H7 (cell line): ENCODE measurements around the gene RNF4. TPM values are rescaled to one million over a fixed set of nuclear protein-coding genes. Genes with fewer than 3 reads are reported as not detected.
"Not testable (repeated sequence)": the region's sequence is repeated elsewhere in the genome, so short reads cannot be mapped to it uniquely, and the experiment has no call there.

Source experiments
- DNase-seq: peaks from one replicate; pipeline ENCODE4 v3.0.0; 2012
- H3K27me3 ChIP-seq: 2 replicates; pipeline ENCODE4 v1.6.0; 2011; ENCODE audit warnings: mild to moderate bottlenecking, low read length; ENCODE audit not compliant: control insufficient read depth, insufficient read depth
- H3K36me3 ChIP-seq: replicated peaks from 2 replicates; pipeline ENCODE4 v1.5.1; 2011; ENCODE audit warnings: low read length; ENCODE audit not compliant: control insufficient read depth, insufficient read depth
- H3K4me3 ChIP-seq: 2 replicates; pipeline ENCODE4 v1.5.1; 2011; ENCODE audit warnings: low read depth, mild to moderate bottlenecking, control low read depth, low read length, moderate library complexity; ENCODE audit not compliant: insufficient read depth
- total RNA-seq: library from RNA; depleted of rRNA; stranded (reverse); fragments of >200 nt; shearing (Covaris generic); gene quantifications from 2 replicates; pipeline ENCODE4 v1.2.3, GENCODE V29; 2014; rRNA removed

Gene RNF4, protein sequence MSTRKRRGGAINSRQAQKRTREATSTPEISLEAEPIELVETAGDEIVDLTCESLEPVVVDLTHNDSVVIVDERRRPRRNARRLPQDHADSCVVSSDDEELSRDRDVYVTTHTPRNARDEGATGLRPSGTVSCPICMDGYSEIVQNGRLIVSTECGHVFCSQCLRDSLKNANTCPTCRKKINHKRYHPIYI
- total RNA-seq = 79.6 and 82.8 TPM in 2 replicates

DNA sequence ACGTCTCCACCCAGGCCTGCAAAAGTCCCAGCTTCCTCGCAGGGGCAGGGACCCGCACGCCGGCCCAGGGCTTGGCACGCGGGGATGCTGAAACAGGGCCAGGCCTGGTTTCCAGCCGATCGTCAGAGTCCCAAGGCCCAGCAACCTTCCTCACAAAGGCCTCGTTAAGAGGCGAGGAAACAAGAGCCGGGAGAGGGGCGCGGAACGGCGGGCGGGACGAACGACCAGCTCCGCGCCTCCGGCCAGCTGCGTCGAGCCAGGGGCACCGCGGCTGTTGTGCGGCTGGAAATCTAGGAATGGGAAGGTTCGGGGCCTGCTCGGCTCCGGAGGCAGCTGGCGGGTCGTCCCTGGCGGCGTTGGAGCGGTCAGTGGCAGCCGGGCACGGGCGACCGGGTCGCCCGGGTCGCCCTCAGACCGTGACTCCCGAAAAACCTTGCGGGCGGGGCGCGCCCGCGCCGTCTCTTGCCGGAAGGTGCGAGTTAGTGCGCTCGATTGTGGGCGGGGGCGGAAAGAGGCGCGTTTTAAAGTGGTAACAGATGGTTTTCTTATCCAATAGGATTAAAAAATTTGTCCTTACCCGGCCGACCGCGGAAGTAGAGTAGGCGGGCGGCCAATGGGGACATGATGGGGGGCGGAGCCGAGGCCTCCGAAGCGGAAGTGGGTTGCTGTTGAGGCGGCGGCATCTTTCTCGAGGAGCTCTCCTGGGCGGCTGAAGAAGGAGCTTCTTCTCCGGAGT lies at the start of gene RNF4:
Gene RNF4 (plus strand): TSS at position 651 of the 736 bp plus-strand sequence. CDS start 21,388 bp downstream, outside the sequence.
- peak; percentile 99 for DNase-seq
- peaks cover 13% of the 10 kb centered on the region for H3K36me3 ChIP-seq
- peak within 1 kb of the TSS; percentile 100 for H3K4me3 ChIP-seq
- H3K27me3 ChIP-seq = peaks cover 1% of the 10 kb centered on the region

DNA sequence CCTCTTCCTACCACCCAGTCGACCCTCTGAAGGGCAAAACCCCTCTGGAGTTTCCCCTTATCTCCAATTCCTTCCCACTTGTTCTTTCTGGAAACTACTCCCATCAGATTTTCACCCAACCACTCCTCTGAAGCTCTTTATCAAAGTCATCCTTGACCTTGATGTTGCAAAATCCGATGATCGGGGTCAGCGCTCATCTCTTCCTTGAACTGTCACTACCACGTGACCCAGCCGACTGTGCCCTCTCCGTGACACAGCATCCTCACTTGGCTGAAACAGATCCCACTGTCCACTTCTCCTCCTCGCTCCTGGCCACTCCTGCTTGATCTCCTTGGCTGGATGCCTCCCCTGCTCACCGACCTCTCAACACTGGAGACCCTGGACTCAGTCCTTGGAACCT lies 49.1 kb upstream of the RNF4 start:
- H3K27me3 ChIP-seq = peaks cover 56% of the 10 kb centered on the region
- DNase-seq = no peak
- no peak overlapping the region for H3K4me3 ChIP-seq
- H3K36me3 ChIP-seq = no peaks in the 10 kb centered on the region

DNA sequence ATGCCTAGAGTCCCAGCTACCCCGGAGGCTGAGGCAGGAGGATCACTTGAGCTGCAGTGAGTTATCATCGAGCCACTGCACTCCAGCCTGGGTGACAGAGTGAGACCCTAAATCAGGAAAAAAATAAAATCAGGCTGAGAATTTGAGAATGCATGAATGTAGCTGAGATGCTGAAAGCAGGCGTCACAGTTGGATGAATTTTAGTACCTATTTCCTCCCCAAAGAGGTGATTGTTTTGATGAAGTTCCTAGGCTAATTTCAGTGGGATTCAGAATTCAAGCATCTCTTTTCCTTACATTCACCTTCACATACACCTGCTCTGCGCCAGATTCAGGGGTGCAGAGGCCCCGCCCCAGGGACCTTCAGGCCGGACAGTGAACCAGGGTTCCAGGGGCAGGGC lies 47.0 kb upstream of the RNF4 start:
- Histone ChIP-seq H3K36me3 (no peaks in the 10 kb centered on the region), H3K4me3 (no peak overlapping the region), H3K27me3 (peaks cover 37% of the 10 kb centered on the region)
- DNase-seq = no peak

DNA sequence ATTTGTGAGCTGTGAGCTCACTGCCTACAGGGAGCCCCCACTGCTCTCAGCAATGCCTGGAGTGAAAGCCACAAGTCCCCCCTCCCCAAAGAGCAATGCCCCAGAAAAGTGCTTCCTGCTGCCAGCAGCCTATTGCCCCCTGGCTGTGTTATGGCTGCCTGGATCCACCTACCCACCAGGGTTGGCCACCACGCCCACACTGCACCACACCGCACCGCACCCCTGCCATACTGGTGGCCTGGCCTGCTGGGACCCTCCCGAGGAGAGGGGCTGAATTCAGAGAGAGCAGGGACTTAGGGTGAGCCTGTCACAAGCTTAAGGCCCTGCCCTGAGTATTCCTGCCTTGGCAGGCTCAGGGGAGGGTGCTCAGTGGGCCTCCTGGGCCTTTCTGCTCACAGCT lies 45.8 kb upstream of the RNF4 start:
- no peak for DNase-seq
- Histone ChIP-seq H3K4me3 (no peak overlapping the region), H3K27me3 (peaks cover 27% of the 10 kb centered on the region), H3K36me3 (no peaks in the 10 kb centered on the region)

DNA sequence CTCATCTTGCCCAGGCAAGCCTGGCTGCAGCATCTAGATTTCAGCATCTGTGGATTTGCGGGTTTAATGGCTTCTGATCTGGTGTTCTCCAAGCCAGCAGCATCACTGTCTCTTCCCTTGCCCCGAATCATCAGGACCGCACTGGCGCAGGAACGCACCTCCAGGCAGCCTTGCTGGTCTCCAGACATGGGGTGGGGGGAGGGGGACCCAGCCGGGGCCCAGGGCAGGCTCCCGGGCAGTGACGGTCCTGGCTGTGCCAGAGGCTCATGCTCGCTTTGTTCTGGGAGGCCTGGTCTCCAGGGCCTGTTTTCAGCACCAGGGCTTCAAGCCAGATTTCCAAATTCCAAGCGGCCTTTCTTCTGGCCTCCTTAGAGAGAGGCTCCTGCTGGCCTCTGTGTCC lies 45.2 kb upstream of the RNF4 start:
- Histone ChIP-seq H3K4me3 (no peak overlapping the region), H3K36me3 (no peaks in the 10 kb centered on the region), H3K27me3 (peaks cover 26% of the 10 kb centered on the region)
- DNase-seq = peak; percentile 68

DNA sequence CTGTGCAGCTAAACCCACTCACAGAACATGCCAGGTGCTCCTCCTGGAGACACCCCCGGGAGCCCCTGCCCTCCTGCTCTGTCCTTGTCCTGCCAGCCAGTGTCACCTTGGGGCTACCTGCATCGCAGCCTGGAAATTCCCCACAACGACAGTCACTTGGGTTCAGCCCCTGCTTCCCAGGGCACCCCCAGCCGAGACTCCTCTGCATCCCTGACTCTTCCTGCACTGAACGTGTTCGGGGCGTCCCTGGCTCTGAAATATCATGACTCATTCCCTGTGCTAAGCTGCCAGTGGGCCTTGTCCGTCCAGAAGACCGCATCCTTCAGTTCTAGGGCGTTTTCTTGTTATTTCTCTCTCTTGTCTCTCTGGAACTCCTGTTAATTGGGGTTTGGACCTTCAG lies 44.3 kb upstream of the RNF4 start:
- Histone ChIP-seq H3K4me3 (no peak overlapping the region), H3K36me3 (no peaks in the 10 kb centered on the region), H3K27me3 (peaks cover 17% of the 10 kb centered on the region)
- no peak for DNase-seq

DNA sequence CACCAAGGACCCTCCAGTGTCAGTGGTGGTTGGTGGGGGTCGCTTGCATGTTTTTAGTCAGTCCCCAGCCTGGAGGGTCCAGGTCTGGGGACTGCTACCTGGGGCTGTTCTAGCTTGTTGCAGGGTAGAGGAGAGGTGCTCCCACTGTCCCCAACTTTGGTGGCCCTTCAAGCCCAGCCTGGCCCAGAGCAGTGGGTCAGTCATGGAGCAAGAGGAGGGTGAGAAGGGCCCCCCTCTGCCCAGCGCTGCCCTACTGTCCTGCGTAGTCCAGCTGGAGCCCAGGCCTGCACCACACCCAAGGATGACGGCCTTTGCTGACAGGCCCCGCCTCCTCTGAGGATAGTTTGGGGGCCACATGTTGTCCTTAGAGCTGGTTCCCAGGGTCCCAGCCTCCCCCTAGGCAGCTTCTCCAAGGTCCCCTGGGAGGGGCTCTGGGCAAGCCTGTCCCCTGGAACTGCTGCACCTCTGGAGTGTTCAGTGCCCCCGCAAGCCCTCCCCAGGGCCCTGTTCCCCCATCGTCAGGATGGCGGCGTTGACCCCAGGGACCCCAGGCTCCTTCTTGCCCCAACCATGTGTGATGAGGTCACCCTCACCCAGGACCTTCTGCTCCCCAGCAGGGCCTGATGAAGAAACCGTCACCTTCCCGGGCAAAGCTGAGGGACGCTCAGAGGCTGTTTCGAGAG lies 43.4 kb upstream of the RNF4 start:
- Histone ChIP-seq H3K4me3 (no peak overlapping the region), H3K36me3 (no peaks in the 10 kb centered on the region), H3K27me3 (peaks cover 8% of the 10 kb centered on the region)
- DNase-seq = no peak

DNA sequence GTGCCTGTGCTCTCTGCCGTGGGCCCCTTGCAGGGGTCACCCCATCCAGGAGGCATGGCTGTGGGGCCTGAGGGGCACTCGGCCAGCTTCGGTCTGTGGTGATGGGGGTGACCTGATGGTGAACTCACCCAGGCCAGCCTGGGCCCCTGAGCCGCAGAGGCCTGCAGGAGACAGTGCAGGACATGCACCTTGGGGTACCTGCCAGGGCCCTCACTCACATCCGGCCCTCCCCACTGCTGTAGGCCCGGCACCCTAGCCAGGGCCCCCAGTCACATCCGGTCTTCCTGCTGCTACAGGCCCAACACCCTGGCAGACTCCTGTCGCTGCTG lies 42.9 kb upstream of the RNF4 start:
- DNase-seq = no peak
- Histone ChIP-seq H3K27me3 (peaks cover 3% of the 10 kb centered on the region; the same call in 1 of the 2 replicates), H3K4me3 (no peak overlapping the region), H3K36me3 (no peaks in the 10 kb centered on the region)

DNA sequence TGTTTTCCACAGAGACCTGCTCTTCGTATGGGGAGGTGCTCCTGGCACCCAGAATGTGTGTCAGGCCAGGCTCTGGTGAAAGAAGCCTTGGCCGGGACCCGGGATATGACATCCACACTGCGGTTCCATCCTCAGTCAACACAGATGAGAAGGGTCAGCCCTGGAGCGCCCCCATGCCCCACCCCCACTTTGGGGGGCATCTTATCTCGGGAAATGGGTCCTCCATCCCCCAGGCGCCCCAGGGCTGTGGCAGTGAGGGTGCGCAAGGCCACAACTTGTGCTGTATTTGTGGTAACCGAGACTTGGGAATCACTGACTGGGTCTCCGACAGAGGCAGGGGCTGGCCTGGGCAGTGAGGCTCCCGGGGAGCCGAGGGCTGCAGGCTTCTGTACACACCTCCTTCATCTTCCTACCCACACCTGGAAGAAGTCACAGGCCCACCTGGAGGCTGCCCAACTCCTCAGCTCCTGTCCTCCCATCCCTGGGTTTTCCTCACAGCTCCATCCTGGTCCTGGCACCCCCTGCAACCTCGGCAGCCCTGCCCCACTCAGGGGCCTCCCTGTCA lies 42.1 kb upstream of the RNF4 start:
- no peaks in the 10 kb centered on the region for H3K36me3 ChIP-seq
- no peak for DNase-seq
- 0 out of 2 replicates have a peak, but pooled peaks cover 1% of the 10 kb centered on the region for H3K27me3 ChIP-seq

DNA sequence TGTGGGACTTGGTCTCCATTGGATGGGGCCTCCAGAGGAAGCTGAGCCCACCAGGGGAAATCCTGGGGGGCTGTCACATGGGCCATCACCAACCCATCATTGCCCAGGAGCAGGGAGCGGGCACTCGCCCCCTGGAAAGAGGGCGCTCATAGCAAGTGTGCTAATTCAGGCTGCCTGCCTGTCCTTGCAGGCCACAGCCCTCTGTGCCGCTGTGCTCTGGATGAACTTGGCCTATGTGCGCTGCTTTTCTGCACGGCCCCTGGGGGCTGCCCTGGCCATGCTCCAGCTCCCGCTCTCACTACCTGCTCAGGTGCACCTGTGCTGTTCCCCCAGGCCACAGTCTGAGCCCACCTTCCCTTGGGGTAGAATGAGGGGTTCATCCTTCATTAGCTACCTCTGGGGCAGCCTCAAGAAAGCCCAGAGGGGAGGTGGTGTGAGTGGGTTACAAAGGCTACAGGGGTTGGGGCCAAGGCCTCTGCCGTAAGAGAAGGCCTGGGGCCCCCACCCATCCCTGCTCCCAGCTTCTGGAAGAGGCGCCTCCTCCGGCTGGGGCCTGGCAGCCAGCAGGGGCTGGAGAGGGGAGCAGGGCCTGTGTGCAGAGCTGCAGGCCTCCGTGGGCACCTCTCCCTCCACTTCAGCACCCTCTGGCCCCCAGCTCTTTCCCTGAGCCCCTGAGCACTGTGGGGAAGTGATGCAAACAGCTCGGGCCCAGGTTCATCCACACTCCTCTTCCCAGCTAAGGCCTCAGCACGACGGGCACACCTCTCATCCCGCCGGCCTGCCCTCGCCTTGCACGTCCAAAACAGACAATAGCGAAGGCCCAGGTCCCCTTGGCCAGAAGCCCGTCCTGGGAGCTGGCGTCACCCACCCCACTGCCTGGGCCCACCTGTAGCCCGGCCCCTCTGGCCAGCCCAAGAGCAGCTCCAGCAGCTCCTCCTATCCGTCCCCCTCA lies 41.2 kb upstream of the RNF4 start:
- Histone ChIP-seq H3K4me3 (no peak overlapping the region), H3K27me3 (no peaks in the 10 kb centered on the region), H3K36me3 (no peaks in the 10 kb centered on the region)
- DNase-seq = no peak

More for the DNA sequence above, 42.1 kb upstream of the RNF4 start:
- no peak overlapping the region for H3K4me3 ChIP-seq

DNA sequence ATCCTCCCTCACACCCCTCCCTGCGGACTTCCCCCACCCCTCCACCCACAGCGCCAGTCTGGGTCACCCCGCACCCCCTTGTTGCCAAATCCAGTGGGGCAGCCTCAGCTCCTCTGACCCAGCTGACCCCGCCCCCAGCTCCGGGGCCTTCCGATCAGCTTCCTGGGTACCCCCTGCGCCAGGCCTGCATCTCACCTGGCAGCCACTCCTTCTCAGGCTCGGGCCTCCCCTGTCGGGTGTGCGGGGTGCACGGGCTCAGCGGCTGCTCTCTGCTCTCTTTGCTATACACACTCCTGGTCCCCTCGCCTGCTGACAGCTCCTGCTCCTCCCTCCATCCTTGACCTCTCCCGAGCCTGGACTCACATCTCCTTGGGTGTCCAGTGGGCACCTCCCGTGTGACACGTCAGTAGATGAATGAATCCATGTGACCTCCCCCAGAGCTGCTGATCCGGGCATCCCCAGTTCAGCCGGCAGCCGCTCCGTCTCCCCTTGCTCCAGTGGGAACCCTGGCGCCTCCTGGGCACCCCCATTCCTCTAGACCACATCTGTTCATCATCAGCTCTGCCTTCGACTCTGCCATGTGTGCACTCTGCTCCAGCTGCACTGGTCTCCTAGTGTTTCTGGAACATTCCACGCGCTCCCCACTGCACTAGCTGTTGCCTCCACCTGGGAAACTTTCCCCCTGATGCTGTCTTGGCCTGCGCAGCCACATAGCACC lies 40.3 kb upstream of the RNF4 start:
- Histone ChIP-seq H3K36me3 (no peaks in the 10 kb centered on the region), H3K4me3 (no peak overlapping the region), H3K27me3 (no peaks in the 10 kb centered on the region)
- DNase-seq = no peak

DNA sequence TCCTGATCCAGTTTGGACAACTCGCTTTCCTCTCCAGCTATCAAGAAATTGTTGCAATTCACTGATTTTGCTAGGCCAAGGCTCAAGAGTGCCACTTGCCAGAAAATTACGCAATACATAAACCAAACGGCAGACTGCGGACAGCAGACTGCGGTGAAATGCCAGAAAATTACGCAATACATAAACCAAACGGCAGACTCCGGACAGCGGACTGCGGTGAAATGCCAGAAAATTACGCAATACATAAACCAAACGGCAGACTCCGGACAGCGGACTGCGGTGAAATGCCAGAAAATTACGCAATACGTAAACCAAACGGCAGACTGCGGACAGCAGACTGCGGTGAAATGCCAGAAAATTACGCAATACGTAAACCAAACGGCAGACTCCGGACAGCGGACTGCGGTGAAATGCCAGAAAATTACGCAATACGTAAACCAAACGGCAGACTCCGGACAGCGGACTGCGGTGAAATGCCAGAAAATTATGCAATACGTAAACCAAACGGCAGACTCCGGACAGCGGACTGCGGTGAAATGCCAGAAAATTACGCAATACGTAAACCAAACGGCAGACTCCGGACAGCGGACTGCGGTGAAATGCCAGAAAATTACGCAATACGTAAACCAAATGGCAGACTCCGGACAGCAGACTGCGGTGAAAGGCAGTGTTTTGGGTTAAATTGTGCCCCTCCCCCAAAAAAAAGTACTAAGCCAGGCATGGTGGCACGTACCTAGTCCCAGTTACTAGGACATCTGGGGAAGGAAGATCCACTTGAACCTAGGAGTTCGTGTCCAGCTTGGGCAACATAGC lies 38.8 kb upstream of the RNF4 start:
- H3K36me3 ChIP-seq, H3K27me3 ChIP-seq, H3K4me3 ChIP-seq, DNase-seq: not testable (repeated sequence)

DNA sequence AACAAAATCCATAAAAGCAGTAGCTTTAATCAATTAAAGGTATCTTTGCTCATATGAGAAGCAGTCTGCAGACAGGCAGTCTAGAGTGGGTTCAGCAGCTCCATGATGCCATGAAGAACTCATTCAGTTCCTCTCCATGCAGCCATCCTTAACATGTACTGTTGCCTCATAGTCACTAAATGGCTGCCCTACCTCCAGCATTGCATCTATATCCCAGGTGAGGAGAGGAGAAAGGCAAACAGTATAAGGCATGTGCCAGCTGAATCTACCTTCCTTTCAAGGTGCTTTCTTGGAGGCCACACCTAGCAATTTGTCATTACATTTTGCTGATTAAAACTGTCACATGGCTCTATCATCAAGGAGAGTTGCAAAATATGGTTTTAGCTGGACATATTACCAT lies 36.9 kb upstream of the RNF4 start:
- Histone ChIP-seq H3K36me3 (no peaks in the 10 kb centered on the region), H3K4me3 (no peak overlapping the region), H3K27me3 (no peaks in the 10 kb centered on the region)
- no peak for DNase-seq
